ENCODE results near the gene TELO2. TPM values are rescaled to one million over a fixed set of nuclear protein-coding genes. Genes with fewer than 3 reads are reported as not detected.

TELO2 gene
- total and polyA plus RNA-seq, 11 donors = 11.8 to 29.6 (median 17.0) TPM

GRCh38 chr16:1448536-1449116, 44.5 kb upstream of the TELO2 start:
- H3K36me3 ChIP-seq = peaks cover 0 to 85% (median 65%) of the 10 kb centered on the region in 9 donors
- intact Hi-C loops (cut with DNase I) = no loop called here
- H3K4me1 ChIP-seq = no peaks in the 10 kb centered on the region
- no peak for DNase-seq
- no peak for ATAC-seq
- no peak overlapping the region for H3K27ac ChIP-seq
- TF ChIP-seq CTCF (IDR thresholded peaks at IDR 0.05) = no peak
- no peak for TF ChIP-seq POLR2A (IDR thresholded peaks at IDR 0.05)
- no peaks in the 10 kb centered on the region for H3K9me3 ChIP-seq
- H3K4me3 ChIP-seq = no peak overlapping the region
- 94 to 98% (median 95%) methylated on average over 15 to 30 of the region's 30 CpGs for WGBS, 4 donors
- no peaks in the 10 kb centered on the region for H3K27me3 ChIP-seq

- peaks cover 0 to 91% (median 72%) of the 10 kb centered on the region in 9 donors for H3K36me3 ChIP-seq
- H3K4me3 ChIP-seq = no peak overlapping the region
- 94 to 96% (median 95%) methylated on average over 22 to 25 of the region's 25 CpGs for WGBS, 4 donors
- no peaks in the 10 kb centered on the region for H3K27me3 ChIP-seq
- ATAC-seq (no peak), DNase-seq (no peak)
- TF ChIP-seq POLR2A (IDR thresholded peaks at IDR 0.05) (no peak), CTCF (IDR thresholded peaks at IDR 0.05) (no peak)
- intact Hi-C loops (cut with DNase I) = no loop called here
- H3K27ac ChIP-seq = no peak overlapping the region
- H3K4me1 ChIP-seq = no peaks in the 10 kb centered on the region
- no peaks in the 10 kb centered on the region for H3K9me3 ChIP-seq
These were observed 43.9 kb upstream of the TELO2 start for GRCh38 chr16:1449201-1449788.

- intact Hi-C loops (cut with DNase I) = no loop called here
- no peak for TF ChIP-seq POLR2A (IDR thresholded peaks at IDR 0.05)
- no peak for TF ChIP-seq CTCF (IDR thresholded peaks at IDR 0.05)
These were observed 42.9 kb upstream of the TELO2 start for GRCh38 chr16:1450218-1450617.

GRCh38 chr16:1450841-1451240, 42.3 kb upstream of the TELO2 start:
- intact Hi-C loops (cut with DNase I) = no loop called here
- H3K4me3 ChIP-seq = no peak overlapping the region
- H3K9me3 ChIP-seq = no peaks in the 10 kb centered on the region
- TF ChIP-seq CTCF (IDR thresholded peaks at IDR 0.05) = no peak
- TF ChIP-seq POLR2A (IDR thresholded peaks at IDR 0.05) = no peak
- H3K36me3 ChIP-seq = peaks cover 0 to 100% (median 80%) of the 10 kb centered on the region in 9 donors
- no peaks in the 10 kb centered on the region for H3K27me3 ChIP-seq
- ATAC-seq (no peak), DNase-seq (no peak)
- 92 to 97% (median 95%) methylated on average over 4 to 21 of the region's 21 CpGs for WGBS, 4 donors
- H3K4me1 ChIP-seq = no peaks in the 10 kb centered on the region
- no peak overlapping the region for H3K27ac ChIP-seq

More at GRCh38 chr16:1450218-1450617, 42.9 kb upstream of the TELO2 start:
- Histone ChIP-seq H3K27me3 (no peaks in the 10 kb centered on the region), H3K9me3 (no peaks in the 10 kb centered on the region), H3K36me3 (peaks cover 0 to 100% (median 80%) of the 10 kb centered on the region in 9 donors), H3K27ac (no peak overlapping the region), H3K4me1 (no peaks in the 10 kb centered on the region), H3K4me3 (no peak overlapping the region)
- 89 to 93% (median 91%) methylated on average over 25 to 29 of the region's 29 CpGs for WGBS, 4 donors
- DNase-seq = no peak
- no peak for ATAC-seq
